Endothelial cell of umbilical vein (primary cell): ENCODE data around the gene CPT1A. TPM values are rescaled to one million over a fixed set of nuclear protein-coding genes. Genes with fewer than 3 reads are reported as not detected.

Experiments
- BruUV-seq: library from RNA; stranded (reverse); fragments of 400-500 nt; replicated peaks from 2 replicates; lab custom pipeline; 2021; lab: Mats Ljungman, UMichigan
- CTCF ChIA-PET: fragments of 300-600, 350-600 bp; sonication (Branson Sonifier 250); formaldehyde crosslinking; loops from one replicate; lab custom pipeline; 2021; ENCODE audit warnings: antibody characterized with exemption, inconsistent platforms; lab: Charles Lee
- POLR2A ChIA-PET: fragments of 300-600, 350-600 bp; sonication (Branson Sonifier 250); formaldehyde crosslinking; loops from one replicate; lab custom pipeline; 2021; ENCODE audit warnings: antibody characterized with exemption, inconsistent platforms; lab: Charles Lee
- DNase-seq: peaks from one replicate; pipeline ENCODE4 v3.0.0-alpha.2; 2011; ENCODE audit warnings: low read depth, low spot score
- FAIRE-seq: peaks from 2 replicates; lab custom pipeline; 2011; peaks lifted over from hg19 to GRCh38; lab: Jason Lieb, UNC
- H2AFZ ChIP-seq: 2 replicates; pipeline ENCODE4 v1.6.0; 2012; ENCODE audit warnings: low read depth, low read length, control low read depth, inconsistent platforms
- H3K27ac ChIP-seq: 2 replicates; pipeline ENCODE4 v1.5.1; 2011; ENCODE audit warnings: low read depth, mild to moderate bottlenecking, control low read depth, low read length, moderate library complexity; ENCODE audit not compliant: insufficient read depth
- H3K27me3 ChIP-seq, 2 experiments: 2 replicates each; pipeline versions ENCODE4 v1.6.0 to v1.6.1; 2011; ENCODE audit warnings: low read length in 2 of 2, mixed read lengths in 1 of 2; ENCODE audit not compliant: control insufficient read depth in 2 of 2, insufficient read depth in 2 of 2
- H3K36me3 ChIP-seq, 2 experiments: 2 replicates in 1 of 2; 3 replicates in 1 of 2; pipeline ENCODE4 v1.5.1; 2011; ENCODE audit warnings: low read length in 2 of 2, mild to moderate bottlenecking in 1 of 2, moderate library complexity in 1 of 2; ENCODE audit not compliant: control insufficient read depth in 2 of 2, insufficient read depth in 2 of 2; ENCODE audit errors: extremely low read depth in 1 of 2
- H3K4me1 ChIP-seq: 3 replicates; pipeline ENCODE4 v1.5.1; 2011; ENCODE audit warnings: mild to moderate bottlenecking, low read length; ENCODE audit not compliant: control insufficient read depth, insufficient read depth; ENCODE audit errors: extremely low read depth
- H3K4me2 ChIP-seq: 2 replicates; pipeline ENCODE4 v1.6.1; 2011; ENCODE audit warnings: low read length, control low read depth, mixed read lengths; ENCODE audit not compliant: insufficient read depth
- H3K4me3 ChIP-seq, 3 experiments: fragments of 200-600 bp in 1 of 3; sonication (generic), shearing (Covaris generic) in 1 of 3; replicated peaks in 1 of 3; 2 replicates each; pipeline ENCODE4 v1.5.1; 2011 to 2016; ENCODE audit warnings: control low read depth in 3 of 3, low read length in 3 of 3, mild to moderate bottlenecking in 2 of 3, inconsistent platforms in 1 of 3, low read depth in 1 of 3, moderate library complexity in 1 of 3; ENCODE audit not compliant: insufficient read depth in 1 of 3
- H3K79me2 ChIP-seq: 2 replicates; pipeline ENCODE4 v1.6.0; 2012; ENCODE audit warnings: low read length, inconsistent platforms; ENCODE audit not compliant: control insufficient read depth, insufficient read depth
- H3K9ac ChIP-seq: replicated peaks from 2 replicates; pipeline ENCODE3; 2011; ENCODE audit warnings: low read length, control low read depth; ENCODE audit not compliant: insufficient read depth; ENCODE audit errors: extremely low read depth
- H3K9me1 ChIP-seq: replicated peaks from 3 replicates; pipeline ENCODE4 v1.6.0; 2011; ENCODE audit warnings: mild to moderate bottlenecking, low read length; ENCODE audit not compliant: control insufficient read depth, insufficient read depth; ENCODE audit errors: extremely low read depth
- H3K9me3 ChIP-seq: replicated peaks from 2 replicates; pipeline ENCODE4 v1.5.1; 2012; ENCODE audit warnings: low read length, inconsistent platforms; ENCODE audit not compliant: control insufficient read depth, insufficient read depth
- H4K20me1 ChIP-seq: replicated peaks from 2 replicates; pipeline ENCODE3; 2011; ENCODE audit warnings: mild to moderate bottlenecking, low read length; ENCODE audit not compliant: control insufficient read depth, insufficient read depth; ENCODE audit errors: extremely low read depth
- CTCF ChIP-seq, 2 donors: IDR thresholded peaks; 1 replicate in 1 of 2; 2 replicates in 1 of 2; pipeline ENCODE4 v1.5.1; 2011; ENCODE audit warnings: low read length in 2 of 2, mild to moderate bottlenecking in 2 of 2, moderate library complexity in 2 of 2, control low read depth in 1 of 2, inconsistent platforms in 1 of 2, low read depth in 1 of 2; ENCODE audit not compliant: insufficient read depth in 1 of 2; ENCODE audit errors: extremely low read depth in 1 of 2
- EZH2 ChIP-seq: IDR thresholded peaks from 2 replicates; pipeline ENCODE4 v1.6.1; 2012; ENCODE audit warnings: borderline replicate concordance, low read depth, mild to moderate bottlenecking, moderate library complexity, low read length, inconsistent platforms; ENCODE audit not compliant: severe bottlenecking
- FOS ChIP-seq: IDR thresholded peaks from 2 replicates; pipeline ENCODE4 v1.6.1; 2011; ENCODE audit warnings: mild to moderate bottlenecking, low read length, moderate library complexity, borderline replicate concordance; ENCODE audit not compliant: insufficient read depth
- GATA2 ChIP-seq: IDR thresholded peaks from 2 replicates; pipeline ENCODE4 v1.7.0; 2011; ENCODE audit warnings: low read depth, mild to moderate bottlenecking, moderate library complexity, mixed read lengths, low read length; ENCODE audit not compliant: insufficient read length, insufficient read depth
- JUN ChIP-seq: IDR thresholded peaks from 2 replicates; pipeline ENCODE4 v1.6.1; 2011; ENCODE audit warnings: borderline replicate concordance, low read depth; ENCODE audit not compliant: insufficient read length, insufficient read depth
- MAX ChIP-seq: IDR thresholded peaks from 2 replicates; pipeline ENCODE4 v1.6.1; 2011; ENCODE audit not compliant: insufficient read depth, insufficient read length
- MYC ChIP-seq: IDR thresholded peaks from one replicate; pipeline ENCODE4 v1.6.1; 2011; ENCODE audit warnings: mild to moderate bottlenecking, low read depth, low read length
- POLR2A ChIP-seq: IDR thresholded peaks from 2 replicates; pipeline ENCODE4 v1.6.1; 2012; ENCODE audit warnings: low read depth, mild to moderate bottlenecking, control low read depth, low read length
- POLR2AphosphoS5 ChIP-seq: IDR thresholded peaks from 2 replicates; pipeline ENCODE4 v1.6.1; 2012; ENCODE audit warnings: low read depth, mild to moderate bottlenecking, control low read depth, low read length, moderate library complexity; ENCODE audit not compliant: insufficient read depth
- dilution Hi-C: fragments of 300-500 bp; cut with MboI; formaldehyde crosslinking; loops from one replicate; pipeline ENCODE4 v1.15.0; 2019; ENCODE audit warnings: low sequenced_read_pairs; ENCODE audit not compliant: extremely low pct_ligation_motif_present
- intact Hi-C: fragments of 100-400 bp; cut with micrococcal nuclease; formaldehyde crosslinking; loops from one replicate; pipeline ENCODE4 v1.10.0; 2022
- polyA plus RNA-seq, 4 experiments: library from polyadenylated mRNA; depleted of rRNA in 3 of 4; stranded (reverse) in 3 of 4; unstranded in 1 of 4; fragments of >200 nt; gene quantifications; 2 replicates each; pipeline versions ENCODE4 v1.2.1 to v1.2.3, GENCODE V29; 2011 to 2012; ENCODE audit warnings: missing spikeins in 1 of 4
- total RNA-seq: library from RNA; stranded (reverse); gene quantifications from 2 replicates; pipeline ENCODE4 v1.2.3, GENCODE V29; 2021

The CPT1A gene
- total and polyA plus RNA-seq, 2 donors (not counting 3 experiments of a cell fraction or from before 2014, with no cell fraction given), result 26.3 to 62.1 TPM

- no peak for DNase-seq
- H3K9me3 ChIP-seq, result no peaks in the 10 kb centered on the region
- no peak overlapping the region for H3K9ac ChIP-seq
- H3K4me3 ChIP-seq, result no peak overlapping the region
- H3K9me1 ChIP-seq, result no peaks in the 10 kb centered on the region
- CTCF ChIA-PET, result interaction anchor here (1.7 to 1.8 kb wide), 2 partner anchors 9 to 11 kb away, joined by 6 to 12 read pairs; no protein-coding TSS in a partner anchor
- H3K27me3 ChIP-seq, result peaks cover 8 to 10% of the 10 kb centered on the region in 2 experiments
- H3K79me2 ChIP-seq, result no peaks in the 10 kb centered on the region
- no peak overlapping the region for H2AFZ ChIP-seq
- no peaks in the 10 kb centered on the region for H3K4me1 ChIP-seq
- dilution Hi-C loops, result no loop called here
- intact Hi-C loops, result no loop called here
- H3K4me2 ChIP-seq, result no peak overlapping the region
- POLR2A ChIA-PET, result no interaction called here
- BruUV-seq, result no TSS peak
- H3K27ac ChIP-seq, result no peak overlapping the region
- H4K20me1 ChIP-seq, result no peaks in the 10 kb centered on the region
- TF ChIP-seq JUN (no peak), FOS (no peak), POLR2A (no peak), CTCF (IDR thresholded peaks at IDR 0.05; ENCODE audit: extremely low read depth in 1 of 2, insufficient read depth in 1 of 2, low read depth in 1 of 2, low read length in 2 of 2) (no peak), EZH2 (no peak), MYC (no peak), MAX (no peak), GATA2 (no peak), POLR2AphosphoS5 (no peak)
- no peaks in the 10 kb centered on the region for H3K36me3 ChIP-seq
- no peak for FAIRE-seq
These were observed 127.5 kb downstream of the CPT1A start for GRCh38 chr11:68714060-68714856.
